Measurements from ENCODE around the gene PCARE.

Gene PCARE

DNA sequence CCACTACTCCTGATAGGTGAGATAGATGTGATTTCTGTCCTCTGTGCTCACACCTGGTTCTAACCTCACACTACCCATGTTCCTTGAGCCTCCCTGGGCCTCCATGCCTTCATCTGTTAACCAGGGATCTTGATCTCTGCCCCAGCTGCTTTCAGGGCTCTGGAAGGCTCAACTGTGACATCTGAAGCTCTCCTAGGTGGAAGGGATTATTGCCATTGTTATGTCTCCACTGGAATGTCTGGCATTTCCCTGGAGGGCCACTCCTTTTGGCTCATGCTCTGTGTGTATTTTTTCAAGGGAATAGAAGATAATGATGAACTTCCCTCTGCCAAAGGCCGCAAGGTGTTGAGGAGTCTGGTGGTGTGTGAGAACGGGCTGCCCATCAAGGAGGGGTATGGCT is 41.2 kb downstream of the PCARE start:
- DNase-seq, result no peak

DNA sequence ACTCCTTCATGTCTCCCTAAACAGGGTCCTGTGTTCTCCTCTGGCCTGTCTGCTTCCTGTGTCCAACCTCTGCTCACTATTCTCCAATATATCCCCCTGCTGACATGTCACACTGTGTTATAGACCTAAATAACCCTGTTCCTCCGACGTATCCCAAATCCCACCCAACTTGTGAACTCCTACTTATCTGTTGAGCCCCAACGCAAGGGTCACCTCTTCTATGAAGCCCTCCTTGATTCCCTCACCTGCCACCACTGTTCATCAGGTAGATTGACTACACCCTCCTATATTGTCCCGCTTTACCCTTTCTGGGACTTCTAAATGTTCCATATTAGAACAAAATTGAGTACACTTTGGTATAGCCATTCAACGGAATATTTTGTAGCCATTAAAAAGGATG is 42.1 kb downstream of the PCARE start:
- DNase-seq, result no peak

DNA sequence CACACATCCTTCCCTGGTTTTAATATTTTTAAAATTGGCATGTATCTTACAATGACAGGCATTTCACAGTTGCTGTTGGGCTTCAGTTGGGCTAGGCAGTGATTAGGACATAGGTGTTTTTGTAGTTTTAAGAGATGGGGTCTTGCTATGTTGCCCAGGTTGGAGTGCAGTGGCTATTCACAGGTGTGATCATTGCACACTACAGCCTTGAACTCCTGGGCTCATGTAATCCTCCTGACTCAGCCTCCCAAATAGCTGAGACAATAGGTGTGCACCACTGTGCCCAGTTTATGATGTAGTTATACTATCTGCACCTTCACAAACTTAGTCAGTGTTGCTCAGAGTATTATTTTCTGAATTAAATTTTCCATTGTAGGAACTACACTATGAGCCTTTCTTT is 43.3 kb downstream of the PCARE start:
- no peak for DNase-seq

DNA sequence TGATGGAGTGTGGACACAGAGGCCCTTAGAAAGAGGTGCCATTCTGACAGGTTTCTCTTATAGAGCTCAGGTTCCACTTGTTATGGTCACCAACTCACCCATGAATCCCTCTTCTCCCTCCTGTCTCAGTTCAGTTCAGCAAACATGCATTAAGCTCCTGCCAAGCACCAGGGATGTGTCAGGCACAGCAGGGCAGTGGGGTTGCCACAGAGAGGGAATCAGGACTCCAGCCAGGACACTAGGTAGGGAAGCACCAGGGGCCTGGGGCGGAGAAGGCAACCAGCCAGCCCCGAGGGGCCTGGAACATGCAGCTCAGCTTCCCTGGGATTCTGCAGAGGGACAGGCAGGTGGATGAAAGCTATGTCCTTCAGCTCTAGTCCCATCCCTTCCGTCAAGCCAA is 48.6 kb downstream of the PCARE start:
- DNase-seq, result no peak

DNA sequence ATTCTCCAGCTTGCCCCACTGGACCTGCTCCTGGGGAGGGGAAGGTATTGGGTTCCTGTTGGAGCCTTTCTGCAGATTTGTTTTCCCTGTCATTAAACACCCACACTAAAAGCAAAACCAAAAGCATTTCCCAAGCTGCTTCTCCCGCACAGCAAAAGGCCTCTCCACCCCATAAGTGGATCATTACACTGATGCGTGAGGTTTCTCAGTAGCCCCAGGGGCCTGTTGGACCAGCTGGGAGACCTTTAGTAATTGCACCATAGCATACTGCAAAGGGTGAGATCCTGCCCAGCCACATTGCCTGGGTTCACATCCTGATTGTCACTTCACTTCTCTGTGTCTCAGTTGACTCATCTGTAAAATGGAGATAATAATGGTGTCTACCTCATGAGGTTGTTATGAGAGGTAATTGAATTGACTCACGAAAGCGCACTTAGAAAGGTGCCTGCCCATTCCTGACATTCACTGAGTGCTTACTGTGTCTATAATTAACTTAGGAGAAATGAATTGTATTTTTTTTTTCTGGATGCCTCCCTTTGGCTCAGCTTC is 49.4 kb downstream of the PCARE start:
- no peak for DNase-seq

DNA sequence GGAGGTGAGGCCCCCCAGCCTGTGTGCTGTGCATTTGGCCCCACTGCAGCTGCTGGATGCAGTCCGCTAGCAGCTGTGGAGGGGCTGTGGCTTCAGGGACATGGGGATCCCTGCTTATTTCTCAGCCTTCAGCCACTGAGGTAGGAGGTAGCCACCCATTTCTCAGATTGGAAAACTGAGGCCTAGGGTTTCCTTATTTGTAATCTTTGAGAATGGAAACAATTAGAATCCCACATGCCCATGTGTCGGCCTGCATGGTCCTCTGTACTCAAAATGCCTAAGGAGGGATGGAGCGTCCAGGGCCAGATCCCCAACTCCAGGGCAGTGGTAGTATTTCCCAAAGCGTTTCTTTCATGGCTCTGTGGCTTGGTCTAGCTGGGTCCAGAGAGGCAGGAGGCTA is 51.1 kb downstream of the PCARE start:
- DNase-seq, result no peak

DNA sequence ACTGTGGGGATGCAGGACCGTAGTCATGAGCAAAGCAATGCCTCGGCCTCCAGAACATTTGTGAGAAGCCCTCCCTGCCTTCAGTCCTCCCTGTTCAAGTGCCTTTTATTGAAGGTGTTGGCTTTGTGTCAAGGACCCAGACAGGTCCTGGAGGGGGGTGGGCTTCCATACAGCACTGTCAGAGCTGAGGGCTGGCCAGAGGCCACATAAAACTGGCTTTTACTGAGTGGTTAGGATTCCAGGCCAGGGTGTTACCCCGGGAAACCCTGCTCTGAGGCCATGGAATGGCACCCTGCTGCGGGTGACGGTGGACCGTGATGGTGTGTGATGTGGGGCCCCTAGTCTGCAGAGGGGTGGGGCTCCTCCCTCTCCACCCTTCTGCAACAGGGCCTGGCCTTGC is 51.6 kb downstream of the PCARE start:
- no peak for DNase-seq

DNA sequence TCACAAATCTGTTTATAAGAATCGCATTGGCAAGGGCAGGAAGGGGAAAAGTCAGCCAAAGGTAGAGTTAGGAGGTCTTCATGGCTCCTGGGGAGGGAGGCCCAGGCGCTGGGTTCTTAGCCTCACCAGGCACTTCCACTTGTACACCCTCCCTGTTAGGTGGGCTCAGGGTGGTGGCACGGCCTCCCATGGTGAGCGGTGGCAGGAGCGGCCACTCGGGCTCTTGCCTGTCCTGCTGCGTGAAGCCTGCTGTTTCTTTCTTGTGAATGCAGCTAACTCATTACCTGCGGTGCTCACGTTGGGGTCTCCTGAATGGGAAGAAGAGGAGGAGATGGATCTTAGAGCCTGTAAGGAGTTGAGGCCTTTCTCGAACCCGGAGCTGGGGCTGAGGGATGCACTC is 52.4 kb downstream of the PCARE start:
- DNase-seq, result no peak

DNA sequence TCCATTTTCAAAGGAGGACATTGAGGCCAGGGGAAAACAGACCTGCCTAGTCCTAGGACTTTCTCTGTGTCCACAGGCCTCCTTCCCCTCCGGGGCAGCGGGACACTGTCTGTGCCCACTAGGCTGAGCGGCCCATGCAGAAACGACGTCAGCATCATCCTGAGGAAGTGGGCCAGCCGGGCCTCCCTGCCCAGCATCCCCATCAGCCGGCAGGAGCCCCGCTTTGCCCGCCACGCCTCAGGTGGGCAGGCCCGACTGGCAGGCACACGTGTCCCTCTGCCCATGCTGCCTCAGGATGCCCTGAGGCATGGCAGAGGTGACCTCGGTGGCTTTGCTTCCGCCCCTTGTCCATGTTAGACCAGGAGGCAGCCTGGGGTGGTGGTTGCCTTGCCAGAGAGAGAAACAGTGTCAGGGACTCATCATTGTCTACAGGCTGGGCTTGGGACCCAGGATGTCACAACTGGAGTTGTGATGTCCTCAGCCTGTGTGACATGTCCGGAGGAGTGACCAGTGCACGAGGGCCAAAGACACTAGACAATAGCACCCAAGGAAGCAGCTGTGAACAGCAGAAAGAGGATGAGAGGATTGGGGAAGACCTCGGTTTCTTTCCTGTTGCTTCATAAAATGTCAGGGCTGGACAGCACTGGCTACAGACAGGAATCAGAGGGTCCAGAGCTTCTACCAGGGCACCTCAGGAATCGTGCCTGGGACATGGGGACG is 56.4 kb downstream of the PCARE start:
- DNase-seq, result no peak

DNA sequence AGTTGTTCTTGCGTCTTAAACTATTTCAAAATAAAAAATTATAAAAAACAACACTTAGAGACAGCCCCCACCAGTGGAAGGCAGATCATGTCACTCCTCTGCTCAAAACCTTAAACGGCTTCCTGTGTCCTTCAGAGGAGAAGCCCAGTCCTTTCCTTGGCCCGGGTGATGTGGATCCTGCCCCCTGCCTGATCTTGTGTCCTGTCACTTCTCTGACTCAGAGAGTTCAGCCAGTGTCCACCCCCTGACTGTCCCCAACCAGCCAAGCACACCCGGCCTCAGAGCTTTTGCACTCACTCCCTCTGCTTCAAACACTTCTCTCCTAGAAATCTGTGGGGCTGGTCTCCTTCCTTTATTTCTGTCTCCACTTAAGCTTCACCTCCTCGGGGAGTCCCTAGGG is 57.8 kb downstream of the PCARE start:
- DNase-seq, result no peak

DNA sequence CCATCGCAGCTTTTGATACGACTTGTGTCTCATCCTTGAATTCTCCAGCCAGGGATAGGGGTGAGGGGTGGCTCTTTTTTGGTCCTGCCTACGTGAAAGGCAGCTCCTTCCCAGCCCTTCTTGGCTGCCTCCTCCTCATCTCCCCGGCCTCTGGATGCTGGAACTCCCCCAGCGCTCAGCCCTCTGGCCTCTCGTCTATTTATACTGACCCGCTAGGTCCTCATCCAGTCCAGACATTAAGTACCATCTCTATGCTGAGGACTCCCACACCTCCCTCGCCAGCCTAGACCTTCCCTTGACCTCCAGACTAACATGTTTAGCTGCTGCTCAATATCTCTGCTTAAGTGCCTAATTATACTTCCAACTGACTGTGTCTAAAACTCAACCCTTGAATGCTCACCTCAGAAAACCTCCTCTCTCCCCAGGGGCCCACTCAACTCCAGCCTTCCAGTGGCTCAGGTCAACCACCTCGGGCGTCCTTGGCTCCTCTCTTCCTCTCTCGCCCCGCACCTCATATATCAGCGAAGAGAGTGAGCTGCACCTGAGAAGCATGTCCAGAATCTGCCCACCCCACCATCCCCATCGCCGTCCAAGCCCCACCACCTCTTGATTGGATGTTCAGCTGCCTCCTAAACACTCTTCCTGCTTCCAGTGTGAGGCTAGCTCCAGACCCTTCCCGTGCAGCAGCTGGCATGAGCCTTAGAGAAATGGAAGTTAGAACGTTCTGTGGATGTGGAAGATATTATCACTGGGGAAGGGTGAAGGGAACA is 58.4 kb downstream of the PCARE start:
- DNase-seq, result no peak

DNA sequence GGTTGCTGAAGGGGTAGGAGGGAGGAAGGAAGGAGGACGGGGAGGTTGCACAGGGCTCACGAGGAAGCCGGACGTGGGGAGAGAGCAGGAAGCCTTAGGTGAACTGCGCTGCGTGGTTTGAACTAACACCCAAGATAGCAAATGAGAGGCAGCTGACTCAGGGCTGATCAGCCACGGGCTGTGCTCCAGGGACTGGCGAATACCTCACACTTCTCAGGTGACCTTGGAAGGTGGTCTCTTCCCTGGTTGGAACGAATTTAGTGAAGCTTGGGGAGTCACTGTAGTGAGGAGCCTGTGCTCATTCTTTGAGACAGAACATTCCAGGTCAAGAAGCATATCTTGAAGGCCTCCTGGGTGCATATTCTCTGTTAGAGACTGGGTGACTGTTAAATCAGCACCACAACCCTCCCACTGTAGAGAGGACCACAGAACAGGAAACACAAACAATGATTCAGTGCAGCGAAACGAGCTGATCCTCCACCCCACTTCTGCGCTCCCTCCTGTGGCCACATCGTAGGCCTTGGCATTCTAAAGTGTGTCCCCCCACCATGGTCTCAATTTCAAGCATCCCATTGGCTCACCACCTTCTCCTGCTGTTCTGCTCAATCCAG is 59.4 kb downstream of the PCARE start:
- no peak for DNase-seq

DNA sequence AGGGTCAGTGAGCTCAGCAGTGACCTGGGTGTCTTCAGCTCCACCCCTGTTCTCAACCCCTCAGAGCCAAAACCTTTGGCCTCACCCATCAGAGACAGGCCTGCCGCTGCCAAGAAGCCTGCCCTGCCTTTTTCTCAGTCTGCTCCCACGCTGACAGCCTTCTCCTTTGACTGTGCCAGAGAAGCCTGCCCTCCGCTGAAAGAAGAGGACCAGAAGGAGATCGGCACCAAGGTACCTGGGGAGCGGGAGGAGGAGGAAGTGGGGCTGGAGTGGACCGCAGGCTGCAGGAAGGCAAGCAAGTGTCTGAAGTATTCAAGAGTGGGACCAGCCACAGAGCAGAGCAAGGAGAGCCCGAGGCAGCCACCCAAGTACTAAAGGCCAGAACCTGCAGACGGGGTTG is 60.0 kb downstream of the PCARE start:
- no peak for DNase-seq

DNA sequence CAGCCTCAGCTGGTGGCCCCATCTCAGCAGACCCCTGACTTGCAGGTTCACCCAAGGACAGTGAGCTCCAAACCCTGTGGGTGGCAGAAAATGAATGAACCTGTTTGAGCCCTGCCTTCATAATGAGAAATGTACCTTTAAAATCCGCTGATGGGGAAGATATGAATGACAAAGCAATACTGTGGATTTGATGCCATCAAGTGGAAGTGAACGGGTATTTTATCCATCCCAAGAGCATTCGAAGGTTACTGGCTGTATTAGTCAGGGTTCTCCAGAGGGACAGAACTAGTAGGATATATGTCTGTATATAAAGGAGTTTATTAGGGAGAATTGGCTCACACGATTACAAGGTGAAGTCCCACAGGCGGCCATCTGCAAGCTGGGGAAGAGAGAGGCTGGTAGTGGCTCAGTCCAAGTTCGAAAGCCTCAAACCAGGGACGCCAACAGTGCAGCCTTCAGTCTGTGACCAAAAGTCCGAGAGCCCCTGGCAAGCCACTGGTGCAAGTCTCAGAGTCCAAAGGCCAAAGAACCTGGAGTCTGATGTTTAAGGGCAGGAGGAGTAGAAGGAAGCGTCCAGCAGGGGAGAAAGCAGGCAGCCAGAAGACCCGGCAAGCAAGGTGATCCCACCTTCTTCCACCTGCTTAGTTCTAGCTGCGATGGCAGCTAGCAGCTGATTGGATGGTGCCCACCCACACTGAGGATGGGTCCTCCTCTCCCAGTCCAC is 61.1 kb downstream of the PCARE start:
- DNase-seq, result no peak

DNA sequence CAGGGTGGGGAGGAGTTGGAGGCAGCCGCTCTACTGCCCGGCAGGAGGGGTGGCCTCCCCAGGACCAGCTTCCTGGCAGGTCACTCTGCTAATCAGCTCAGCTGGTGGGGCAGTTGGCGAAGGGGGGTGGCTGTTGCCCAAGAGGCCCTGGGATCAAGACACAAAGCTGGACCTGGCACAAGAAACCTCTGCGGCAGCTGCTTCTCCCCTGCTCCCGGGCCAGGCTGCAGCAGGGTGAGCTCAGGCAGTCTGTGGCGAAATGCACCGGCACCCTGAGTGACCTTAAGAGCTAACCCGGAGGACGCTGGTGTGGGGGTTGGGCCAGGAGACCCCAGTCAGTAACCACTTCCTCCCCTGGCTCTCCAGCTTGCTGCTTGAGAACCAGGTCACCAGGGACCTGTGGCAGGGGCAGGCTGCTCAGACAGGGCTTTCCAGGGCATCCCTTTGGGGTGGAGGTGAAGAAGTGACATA is 62.1 kb downstream of the PCARE start:
- no peak for DNase-seq

Data from hippocampal formation (tissue), 2 donors.